HepG2 (cell line): ENCODE results near the gene GBP1. TPM values are rescaled to one million over a fixed set of nuclear protein-coding genes. Genes with fewer than 3 reads are reported as not detected.

Experiments
- AHR ChIP-seq: IDR thresholded peaks from 2 replicates; pipeline ENCODE4 v1.6.1; 2018; ENCODE audit warnings: missing genetic modification reagents, missing compliant biosample characterization
- BRCA1 ChIP-seq: sonication (generic); formaldehyde crosslinking; IDR thresholded peaks from 2 replicates; pipeline ENCODE4 v1.4.0; 2020; ENCODE audit warnings: missing genetic modification reagents
- ESRRA ChIP-seq: sonication (generic); formaldehyde crosslinking; IDR thresholded peaks from 2 replicates; pipeline ENCODE4 v1.5.1; 2020; ENCODE audit warnings: mild to moderate bottlenecking, low read depth, missing genetic modification reagents
- FOSL1 ChIP-seq: sonication (generic); formaldehyde crosslinking; IDR thresholded peaks from 2 replicates; pipeline ENCODE4 v1.9.0; 2021; ENCODE audit warnings: missing genetic modification reagents, borderline replicate concordance
- FOXK2 ChIP-seq: fragments of 450-650 bp; IDR thresholded peaks from 2 replicates; pipeline ENCODE4 v1.6.1; 2016
- GTF2F1 ChIP-seq: fragments of 150-350 bp; IDR thresholded peaks from 2 replicates; pipeline ENCODE4 v1.6.1; 2014; ENCODE audit warnings: low read length
- IKZF5 ChIP-seq: IDR thresholded peaks from 2 replicates; pipeline ENCODE4 v1.6.1; 2018; ENCODE audit warnings: missing genetic modification reagents, mild to moderate bottlenecking, missing compliant biosample characterization
- MIER3 ChIP-seq: IDR thresholded peaks from 2 replicates; pipeline ENCODE4 v1.6.1; 2016; ENCODE audit warnings: missing compliant biosample characterization, borderline replicate concordance
- PITX1 ChIP-seq: sonication (generic); formaldehyde crosslinking; IDR thresholded peaks from 2 replicates; pipeline ENCODE4 v1.5.1; 2020; ENCODE audit warnings: mild to moderate bottlenecking, missing genetic modification reagents
- SCMH1 ChIP-seq: sonication (generic); formaldehyde crosslinking; IDR thresholded peaks from 2 replicates; pipeline ENCODE4 v1.9.0; 2021; ENCODE audit warnings: missing genetic modification reagents, mild to moderate bottlenecking, borderline replicate concordance
- SSRP1 ChIP-seq: IDR thresholded peaks from 2 replicates; pipeline ENCODE4 v1.6.1; 2016; ENCODE audit warnings: control low read depth
- TOE1 ChIP-seq: sonication (generic); formaldehyde crosslinking; IDR thresholded peaks from 2 replicates; pipeline ENCODE4 v1.4.0; 2020; ENCODE audit warnings: mild to moderate bottlenecking, missing genetic modification reagents
- UBTF ChIP-seq: sonication (generic); formaldehyde crosslinking; IDR thresholded peaks from 2 replicates; pipeline ENCODE4 v1.4.0; 2020; ENCODE audit warnings: mild to moderate bottlenecking, missing genetic modification reagents
- YY1 ChIP-seq: IDR thresholded peaks from 2 replicates; pipeline ENCODE4 v1.6.1; 2011; ENCODE audit warnings: low read length, low read depth, moderate library complexity, mild to moderate bottlenecking; ENCODE audit not compliant: insufficient read depth, insufficient replicate concordance
- ZBTB1 ChIP-seq: sonication (generic); formaldehyde crosslinking; IDR thresholded peaks from 2 replicates; pipeline ENCODE4 v1.4.0; 2020; ENCODE audit warnings: missing genetic modification reagents, borderline replicate concordance
- ZNF121 ChIP-seq: sonication (generic); formaldehyde crosslinking; IDR thresholded peaks from 2 replicates; pipeline ENCODE4 v1.5.0; 2020; ENCODE audit warnings: mild to moderate bottlenecking, missing genetic modification reagents
- ZNF263 ChIP-seq: sonication (generic); formaldehyde crosslinking; IDR thresholded peaks from 2 replicates; pipeline ENCODE4 v1.4.0; 2020; ENCODE audit warnings: missing genetic modification reagents
- ZNF331 ChIP-seq: sonication (generic); formaldehyde crosslinking; IDR thresholded peaks from 2 replicates; pipeline ENCODE4 v1.4.0; 2020; ENCODE audit warnings: missing genetic modification reagents
- ZNF451 ChIP-seq: sonication (generic); formaldehyde crosslinking; IDR thresholded peaks from 2 replicates; pipeline ENCODE4 v1.5.0; 2020; ENCODE audit warnings: mild to moderate bottlenecking, missing genetic modification reagents
- ZNF660 ChIP-seq: sonication (generic); formaldehyde crosslinking; IDR thresholded peaks from 2 replicates; pipeline ENCODE4 v1.5.1; 2020; ENCODE audit warnings: mild to moderate bottlenecking, low read depth, missing genetic modification reagents, borderline replicate concordance
- polyA plus RNA-seq, 8 experiments: library from polyadenylated mRNA; depleted of rRNA in 3 of 8; stranded (reverse) in 7 of 8; unstranded in 1 of 8; fragments of >200 nt; fragmentation: Illumina TruSeq in 4 of 8; extraction: Trizol in 4 of 8; gene quantifications; 2 replicates each; pipeline versions ENCODE4 v1.2.1 to v1.2.3, GENCODE V29; 2011 to 2016; ENCODE audit warnings: low read depth in 4 of 8, missing spikeins in 1 of 8, mixed read lengths in 1 of 8; ENCODE audit not compliant: insufficient read depth in 1 of 8
- total RNA-seq, 5 experiments: library from RNA; depleted of rRNA; stranded (reverse); fragments of >200 nt; fragmentation: Illumina TruSeq; extraction: Trizol; gene quantifications; 2 replicates each; pipeline ENCODE4 v1.2.3, GENCODE V29; 2016; ENCODE audit warnings: low read depth in 1 of 5
- TF ChIP-seq, protein P1 (sequence below): IDR thresholded peaks from 2 replicates; pipeline ENCODE4 v1.6.1; 2012; ENCODE audit warnings: low read length, improper control_type of control experiment
- TF ChIP-seq, protein P2 (sequence below): sonication (generic); formaldehyde crosslinking; IDR thresholded peaks from 2 replicates; pipeline ENCODE4 v1.8.0; 2022; ENCODE audit warnings: missing genetic modification reagents, mild to moderate bottlenecking, moderate library complexity, borderline replicate concordance

The GBP1 gene
- total and polyA plus RNA-seq, 2 of the 13 experiments (the other 11 are each of a cell fraction or from before 2014, with no cell fraction given), result 0.62 to 2.3 TPM

DNA sequence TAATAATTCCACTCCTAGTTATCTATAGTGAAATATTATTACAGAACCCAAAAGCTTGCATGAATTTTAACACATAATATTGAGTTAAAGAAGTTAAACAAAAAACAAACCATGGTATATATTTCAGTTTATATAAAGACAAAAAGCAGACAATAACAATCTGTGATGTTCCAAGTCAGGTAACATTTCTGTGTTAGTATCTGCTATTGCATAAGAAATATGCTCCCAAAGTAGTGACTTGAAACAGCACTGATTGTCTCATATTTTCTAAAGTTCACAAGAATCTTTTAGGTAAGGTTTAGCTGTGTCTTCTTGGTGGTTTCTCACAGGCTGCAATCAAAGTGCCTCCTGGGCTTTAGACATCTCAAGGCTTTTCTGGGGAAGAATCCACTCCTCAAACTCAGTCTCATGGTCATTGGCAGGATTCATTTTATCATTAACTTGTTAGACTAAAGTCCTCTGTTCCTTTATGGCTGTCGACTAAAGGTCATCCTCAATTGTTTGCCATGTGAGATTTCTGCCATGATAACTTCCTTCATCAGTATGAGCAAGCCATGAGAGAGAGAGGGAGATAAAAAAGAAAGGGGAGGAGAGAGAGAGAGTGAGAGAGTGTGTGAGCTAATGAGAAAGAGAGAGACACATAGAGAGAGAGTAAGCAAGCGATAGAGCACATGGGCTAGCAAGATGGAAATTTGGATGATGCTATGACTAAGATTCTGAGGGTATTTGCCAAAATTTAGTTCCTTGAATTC, 19.9 kb downstream of the GBP1 start (continued):
- no peak for TF ChIP-seq UBTF (CRISPR knock-in tag)
- TF ChIP-seq TOE1 (CRISPR knock-in tag), result no peak
- TF ChIP-seq, protein P1, sequence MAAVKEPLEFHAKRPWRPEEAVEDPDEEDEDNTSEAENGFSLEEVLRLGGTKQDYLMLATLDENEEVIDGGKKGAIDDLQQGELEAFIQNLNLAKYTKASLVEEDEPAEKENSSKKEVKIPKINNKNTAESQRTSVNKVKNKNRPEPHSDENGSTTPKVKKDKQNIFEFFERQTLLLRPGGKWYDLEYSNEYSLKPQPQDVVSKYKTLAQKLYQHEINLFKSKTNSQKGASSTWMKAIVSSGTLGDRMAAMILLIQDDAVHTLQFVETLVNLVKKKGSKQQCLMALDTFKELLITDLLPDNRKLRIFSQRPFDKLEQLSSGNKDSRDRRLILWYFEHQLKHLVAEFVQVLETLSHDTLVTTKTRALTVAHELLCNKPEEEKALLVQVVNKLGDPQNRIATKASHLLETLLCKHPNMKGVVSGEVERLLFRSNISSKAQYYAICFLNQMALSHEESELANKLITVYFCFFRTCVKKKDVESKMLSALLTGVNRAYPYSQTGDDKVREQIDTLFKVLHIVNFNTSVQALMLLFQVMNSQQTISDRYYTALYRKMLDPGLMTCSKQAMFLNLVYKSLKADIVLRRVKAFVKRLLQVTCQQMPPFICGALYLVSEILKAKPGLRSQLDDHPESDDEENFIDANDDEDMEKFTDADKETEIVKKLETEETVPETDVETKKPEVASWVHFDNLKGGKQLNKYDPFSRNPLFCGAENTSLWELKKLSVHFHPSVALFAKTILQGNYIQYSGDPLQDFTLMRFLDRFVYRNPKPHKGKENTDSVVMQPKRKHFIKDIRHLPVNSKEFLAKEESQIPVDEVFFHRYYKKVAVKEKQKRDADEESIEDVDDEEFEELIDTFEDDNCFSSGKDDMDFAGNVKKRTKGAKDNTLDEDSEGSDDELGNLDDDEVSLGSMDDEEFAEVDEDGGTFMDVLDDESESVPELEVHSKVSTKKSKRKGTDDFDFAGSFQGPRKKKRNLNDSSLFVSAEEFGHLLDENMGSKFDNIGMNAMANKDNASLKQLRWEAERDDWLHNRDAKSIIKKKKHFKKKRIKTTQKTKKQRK, result no peak
- TF ChIP-seq IKZF5 (CRISPR knock-in tag), result peak; percentile 62; the same call in 1 of the 2 replicates
- TF ChIP-seq ZNF451 (CRISPR knock-in tag), result no peak
- TF ChIP-seq ZNF263 (CRISPR knock-in tag), result no peak
- TF ChIP-seq SCMH1 (CRISPR knock-in tag), result no peak
- TF ChIP-seq, protein P2, sequence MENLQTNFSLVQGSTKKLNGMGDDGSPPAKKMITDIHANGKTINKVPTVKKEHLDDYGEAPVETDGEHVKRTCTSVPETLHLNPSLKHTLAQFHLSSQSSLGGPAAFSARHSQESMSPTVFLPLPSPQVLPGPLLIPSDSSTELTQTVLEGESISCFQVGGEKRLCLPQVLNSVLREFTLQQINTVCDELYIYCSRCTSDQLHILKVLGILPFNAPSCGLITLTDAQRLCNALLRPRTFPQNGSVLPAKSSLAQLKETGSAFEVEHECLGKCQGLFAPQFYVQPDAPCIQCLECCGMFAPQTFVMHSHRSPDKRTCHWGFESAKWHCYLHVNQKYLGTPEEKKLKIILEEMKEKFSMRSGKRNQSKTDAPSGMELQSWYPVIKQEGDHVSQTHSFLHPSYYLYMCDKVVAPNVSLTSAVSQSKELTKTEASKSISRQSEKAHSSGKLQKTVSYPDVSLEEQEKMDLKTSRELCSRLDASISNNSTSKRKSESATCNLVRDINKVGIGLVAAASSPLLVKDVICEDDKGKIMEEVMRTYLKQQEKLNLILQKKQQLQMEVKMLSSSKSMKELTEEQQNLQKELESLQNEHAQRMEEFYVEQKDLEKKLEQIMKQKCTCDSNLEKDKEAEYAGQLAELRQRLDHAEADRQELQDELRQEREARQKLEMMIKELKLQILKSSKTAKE (CRISPR knock-in tag), result 0 out of 2 replicates have a peak, but pooled peaks have one; percentile 41
- peak; percentile 80; the same call in 1 of the 2 replicates for TF ChIP-seq ZNF331 (CRISPR knock-in tag)
- peak; percentile 60; the same call in 1 of the 2 replicates for TF ChIP-seq FOSL1
- no peak for TF ChIP-seq ZBTB1
- TF ChIP-seq ZNF121 (CRISPR knock-in tag), result no peak
- TF ChIP-seq ZNF660 (CRISPR knock-in tag), result no peak
- TF ChIP-seq FOXK2, result no peak
- TF ChIP-seq MIER3 (CRISPR knock-in tag), result peak; percentile 82; the same call in 1 of the 2 replicates
- TF ChIP-seq GTF2F1, result no peak
- TF ChIP-seq YY1, result no peak
- no peak for TF ChIP-seq ESRRA
- TF ChIP-seq AHR (CRISPR knock-in tag), result no peak
- TF ChIP-seq PITX1 (CRISPR knock-in tag), result no peak
- TF ChIP-seq BRCA1, result 0 out of 2 replicates have a peak, but pooled peaks have one; percentile 53
- no peak for TF ChIP-seq SSRP1 (CRISPR knock-in tag)
